SK-MEL-5 (cell line): ENCODE data around the gene NAA15. TPM values are rescaled to one million over a fixed set of nuclear protein-coding genes. Genes with fewer than 3 reads are reported as not detected.
A peak's percentile ranks its signal among the peaks of the same experiment; 100 is the strongest.
"Not testable (repeated sequence)": the region's sequence is repeated elsewhere in the genome, so short reads cannot be mapped to it uniquely, and the experiment has no call there.

Experiments used
- DNase-seq: peaks from one replicate; pipeline ENCODE4 v3.0.0-alpha.2; 2016; ENCODE audit warnings: low read depth, low spot score
- in situ Hi-C: cut with HindIII; loops from 2 replicates; pipeline ENCODE4 v1.10.0; 2016; ENCODE audit warnings: low sequenced_read_pairs, high pct_unique_total_duplicates, low pct_unique_long_range_greater_than_20kb
- total RNA-seq: library from RNA; depleted of rRNA; stranded (reverse); fragments of >200 nt; shearing (Covaris generic); gene quantifications from 2 replicates; pipeline ENCODE4 v1.2.3, GENCODE V29; 2014

NAA15 gene
- total RNA-seq, 1 experiment from 2014 or later: 32.0 TPM

DNA sequence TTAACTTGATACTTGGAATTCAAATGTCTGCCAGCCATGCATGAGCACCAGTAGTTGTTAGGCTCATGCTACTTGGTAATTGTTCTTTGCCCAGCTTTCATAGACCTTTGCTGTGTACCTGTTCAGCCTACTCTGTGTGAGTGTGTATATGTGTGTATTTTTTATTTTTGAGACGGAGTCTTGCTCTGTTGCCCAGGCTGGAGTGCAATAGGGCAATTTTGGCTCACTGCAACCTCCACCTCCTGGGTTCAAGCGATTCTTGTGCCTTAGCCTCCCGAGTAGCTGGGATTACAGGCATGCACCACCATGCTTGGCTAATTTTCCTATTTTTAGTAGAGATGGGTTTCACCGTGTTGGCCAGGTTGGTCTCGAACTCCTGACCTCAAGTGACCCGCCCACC, 21.2 kb downstream of the NAA15 start:
- DNase-seq, in situ Hi-C loops: not testable (repeated sequence)

DNA sequence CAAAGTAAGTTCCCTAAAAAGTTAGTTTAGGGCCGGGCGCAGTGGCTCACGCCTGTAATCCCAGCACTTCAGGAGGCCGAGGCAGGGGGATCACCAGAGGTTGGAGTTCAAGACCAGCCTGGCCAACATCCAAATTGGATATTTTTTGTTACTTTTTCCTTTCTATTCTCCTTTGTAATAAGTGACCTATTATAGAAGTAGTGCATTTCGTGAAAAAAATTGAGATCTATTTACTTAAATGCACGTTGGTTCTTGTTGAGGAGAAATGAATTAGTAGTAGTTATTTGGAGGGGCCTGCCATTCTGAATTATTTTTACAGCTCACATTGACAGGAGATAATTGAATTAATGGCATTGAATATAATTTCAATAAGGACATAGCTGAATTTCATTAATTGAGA, 23.3 kb downstream of the NAA15 start:
- in situ Hi-C loops: no loop called here
- no peak for DNase-seq

DNA sequence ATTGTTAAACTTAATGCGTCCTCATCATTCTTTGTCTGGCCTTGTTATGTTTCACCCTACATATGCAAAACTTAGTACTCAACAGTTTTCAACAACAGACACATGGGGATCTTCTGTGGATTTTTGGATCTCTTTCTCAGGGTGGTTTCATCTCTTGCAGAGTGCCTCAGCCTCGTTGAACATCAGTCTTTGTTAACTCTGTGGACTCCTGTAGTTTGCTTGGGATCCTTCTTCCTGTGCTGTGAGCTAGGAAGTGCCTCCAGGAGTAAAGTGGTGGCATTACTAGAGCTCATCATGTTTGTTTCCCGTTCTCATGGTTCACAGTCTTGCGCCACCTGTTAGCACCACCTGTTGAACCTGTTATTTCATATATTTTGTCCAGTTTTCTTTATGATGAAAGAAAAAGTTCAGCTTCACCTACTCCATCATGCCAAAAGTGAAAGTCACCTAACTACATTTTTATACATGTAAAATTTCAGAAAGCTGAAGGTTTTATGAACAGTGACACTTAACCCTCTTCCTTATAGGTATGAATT, 28.4 kb downstream of the NAA15 start:
- in situ Hi-C loops: no loop called here
- DNase-seq: no peak

DNA sequence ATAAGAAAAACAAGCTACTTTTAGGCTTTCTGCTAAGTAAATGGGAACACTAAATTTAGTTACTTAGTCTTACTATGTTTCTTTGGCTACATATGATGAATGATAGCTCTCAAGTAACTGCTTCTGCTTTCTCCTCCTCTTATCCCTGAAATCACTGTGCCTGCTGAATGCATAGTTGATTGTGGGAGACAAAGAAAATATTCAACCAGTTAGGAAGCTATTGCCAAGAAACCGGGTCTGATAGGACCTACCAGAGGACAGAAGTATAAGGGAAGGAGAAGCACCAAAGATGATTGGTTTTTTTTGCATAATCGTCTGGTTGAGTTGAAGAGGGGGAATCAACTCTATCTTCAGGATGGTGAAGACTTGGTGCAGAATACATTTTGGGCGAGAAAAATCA, 29.0 kb downstream of the NAA15 start:
- in situ Hi-C loops: no loop called here
- DNase-seq: peak; percentile 5

DNA sequence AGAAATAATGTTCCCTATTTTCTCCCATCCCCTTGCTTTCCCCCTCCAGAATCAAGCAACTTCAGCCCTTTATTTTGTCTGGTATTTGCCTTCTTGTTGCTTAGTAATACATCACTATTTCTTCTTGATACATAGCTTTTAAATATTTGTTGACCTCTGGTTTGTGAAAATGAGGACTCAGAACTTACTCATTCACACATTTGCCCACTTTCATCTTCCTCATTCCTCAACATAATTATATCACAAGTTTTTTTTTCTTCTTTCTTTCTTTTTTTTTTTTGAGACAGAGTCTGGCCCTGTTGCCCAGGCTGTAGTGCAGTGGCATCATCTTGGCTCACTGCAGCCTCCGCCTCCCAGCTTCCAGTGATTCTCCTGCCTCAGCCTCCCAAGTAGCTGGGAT, 29.9 kb downstream of the NAA15 start:
- in situ Hi-C loops: no loop called here
- no peak for DNase-seq

DNA sequence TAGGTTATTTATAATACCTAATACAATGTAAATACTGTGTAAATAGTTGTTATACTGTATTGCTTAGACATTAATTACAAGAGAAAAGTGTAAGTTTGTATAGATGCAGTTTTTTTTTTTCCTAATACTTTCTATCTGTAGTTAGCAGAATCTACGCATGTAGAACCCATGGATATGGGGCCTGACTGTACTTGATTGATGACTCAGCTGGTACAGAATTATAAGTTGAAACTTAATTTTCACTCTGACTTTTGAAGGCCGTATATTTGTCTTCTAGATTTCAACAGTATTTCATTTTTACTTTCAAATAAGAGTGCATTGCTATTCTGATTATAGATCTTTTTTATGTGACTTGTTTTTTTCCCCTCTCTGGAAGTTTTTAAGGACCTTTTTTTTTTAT, 31.7 kb downstream of the NAA15 start:
- in situ Hi-C loops: no loop called here

DNA sequence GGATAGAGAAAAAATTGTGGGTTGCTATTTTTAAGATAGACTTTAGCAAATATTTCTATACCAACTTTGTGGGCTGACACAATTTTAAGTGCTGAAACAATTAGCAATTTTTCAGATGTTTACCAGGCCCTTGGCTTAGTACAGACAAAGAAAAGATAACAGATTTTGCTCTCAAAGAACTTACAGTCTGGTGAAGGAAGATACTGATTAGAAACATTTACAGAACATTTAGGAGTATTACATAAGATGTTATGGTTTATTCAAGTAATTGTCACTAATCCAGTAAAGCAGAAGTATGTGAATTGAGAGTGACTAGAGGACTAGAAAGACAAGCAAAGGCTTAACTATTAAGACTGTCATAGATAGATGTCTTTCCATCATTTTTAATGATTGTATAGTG, 36.3 kb downstream of the NAA15 start:
- in situ Hi-C loops: no loop called here
- no peak for DNase-seq

More for the DNA sequence above, 31.7 kb downstream of the NAA15 start:
- no peak for DNase-seq

DNA sequence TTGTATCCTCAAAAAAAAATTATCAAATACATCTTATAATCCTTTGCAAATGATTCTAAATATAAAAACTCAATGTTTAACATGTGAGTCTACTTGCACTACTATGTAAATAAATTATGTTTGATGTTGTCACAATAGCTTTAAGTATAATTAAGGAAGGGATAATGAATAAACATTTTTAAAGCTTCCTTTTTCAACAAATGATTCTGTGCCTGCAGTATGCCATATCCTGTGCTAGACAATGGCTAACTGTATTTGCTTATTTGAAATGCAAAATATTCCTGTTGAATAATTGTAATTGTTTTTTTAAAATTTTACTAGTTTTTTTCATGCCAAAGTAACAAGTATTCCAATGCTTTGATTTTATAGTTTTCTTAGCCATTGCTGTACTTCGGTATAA, 60.0 kb downstream of the NAA15 start:
- in situ Hi-C loops: no loop called here
- no peak for DNase-seq

DNA sequence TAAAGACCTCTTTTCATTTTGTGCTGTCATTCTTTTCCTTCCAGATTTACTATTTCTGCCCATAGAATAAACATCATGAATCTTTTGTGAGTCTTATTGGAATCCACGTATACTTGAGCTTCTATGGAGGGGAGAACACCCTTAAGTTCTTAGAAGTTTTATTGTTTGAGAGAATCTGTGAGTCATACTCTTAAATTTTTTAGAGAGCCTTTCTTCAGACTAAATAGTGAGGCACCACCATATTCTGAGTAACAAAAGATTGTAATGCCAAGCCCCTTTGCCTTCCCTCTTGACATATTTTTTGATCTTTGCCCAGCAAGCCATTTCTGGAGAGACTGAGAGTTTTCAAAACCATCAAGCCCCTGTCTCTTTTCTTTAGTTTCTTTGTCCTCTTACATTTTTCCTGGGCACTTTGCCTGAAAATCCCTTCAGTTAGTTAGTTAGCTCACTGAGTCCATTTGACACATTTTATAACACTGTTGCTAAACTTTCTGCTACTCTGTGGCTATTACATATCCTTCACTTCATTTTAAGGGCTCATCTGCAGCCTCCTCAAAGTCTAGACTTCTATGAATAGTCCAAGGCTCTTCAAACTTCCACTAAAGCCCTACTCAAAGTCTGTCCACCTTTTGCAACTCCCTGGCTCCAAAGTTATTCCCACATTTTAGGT, 66.3 kb downstream of the NAA15 start:
- DNase-seq: peak; percentile 4
- in situ Hi-C loops: no loop called here

DNA sequence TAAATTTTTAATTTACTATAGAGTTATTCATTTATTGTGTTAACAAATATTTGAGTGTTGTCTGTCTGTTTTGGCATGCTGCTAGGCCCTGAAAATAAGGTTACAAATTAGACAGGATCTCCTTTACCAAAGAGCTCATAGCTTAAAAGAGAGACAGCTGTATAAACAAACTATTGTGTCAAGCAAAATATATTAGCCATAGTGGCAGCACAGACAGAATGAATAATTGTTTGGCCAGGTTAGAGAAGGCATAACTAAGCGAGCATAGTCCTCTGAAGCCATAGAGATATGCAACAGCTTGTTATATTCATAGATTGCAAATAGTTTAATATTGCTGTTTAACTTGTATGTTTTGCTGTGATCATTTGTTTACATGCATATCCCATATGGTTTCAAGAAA, 67.7 kb downstream of the NAA15 start:
- in situ Hi-C loops: no loop called here

DNA sequence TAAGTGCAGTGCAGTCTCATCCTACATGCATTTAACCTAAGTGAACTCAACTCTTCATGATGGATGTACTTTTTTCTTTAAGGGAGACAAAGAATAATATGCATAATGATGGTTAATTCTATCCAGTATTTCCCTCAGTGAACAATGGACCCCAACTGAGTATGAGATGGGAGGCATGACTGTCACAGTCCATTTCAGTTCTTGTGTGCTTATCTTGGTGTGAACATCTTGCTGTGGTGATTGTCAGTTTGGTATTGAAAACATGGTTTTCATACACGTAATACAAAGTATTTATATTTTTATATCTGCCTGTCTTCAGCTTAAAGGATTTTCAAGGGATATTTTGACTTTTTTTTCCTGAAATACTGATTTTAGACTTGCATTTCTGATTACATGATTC, 72.9 kb downstream of the NAA15 start:
- no peak for DNase-seq
- in situ Hi-C loops: no loop called here

More for the DNA sequence above, 67.7 kb downstream of the NAA15 start:
- no peak for DNase-seq

DNA sequence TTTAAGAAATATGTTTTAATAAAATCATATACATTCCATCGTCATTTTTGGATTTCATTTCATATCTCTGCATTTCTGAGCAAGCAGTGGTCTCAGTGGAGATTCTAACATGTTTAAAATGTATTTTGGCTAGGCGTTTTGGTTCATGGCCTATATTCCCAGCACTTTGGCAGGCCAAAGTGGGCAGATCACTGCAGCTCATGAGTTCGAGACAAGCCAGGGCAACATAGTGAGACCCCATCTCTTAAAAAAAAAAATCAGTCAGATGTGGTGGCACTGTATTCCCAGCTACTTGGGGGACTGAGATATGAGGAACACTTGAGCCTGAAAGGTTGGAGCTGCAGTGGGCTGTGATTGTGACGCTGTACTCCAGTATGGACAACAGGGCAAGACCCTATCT, 85.1 kb downstream of the NAA15 start:
- DNase-seq: no peak
- in situ Hi-C loops: no loop called here

DNA sequence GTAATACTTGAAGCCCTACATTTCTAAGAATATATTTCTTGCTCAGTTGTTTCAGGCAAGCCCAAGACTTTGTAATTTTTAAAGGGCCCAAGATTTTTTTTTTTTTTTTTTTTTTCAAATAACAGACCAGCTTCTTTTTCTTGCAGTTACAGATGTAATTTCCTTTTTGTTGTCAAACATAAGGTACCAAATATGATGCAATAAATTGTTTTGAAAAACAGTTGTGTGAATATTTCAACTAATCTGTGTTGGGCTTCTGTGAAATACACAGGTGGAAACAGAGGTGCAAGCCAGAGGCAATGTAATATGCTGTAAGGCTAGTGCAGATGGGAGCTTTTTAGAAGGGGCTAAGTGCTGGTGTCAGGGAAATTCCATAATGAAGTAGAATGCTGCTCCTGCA, 87.8 kb downstream of the NAA15 start:
- no peak for DNase-seq
- in situ Hi-C loops: no loop called here

DNA sequence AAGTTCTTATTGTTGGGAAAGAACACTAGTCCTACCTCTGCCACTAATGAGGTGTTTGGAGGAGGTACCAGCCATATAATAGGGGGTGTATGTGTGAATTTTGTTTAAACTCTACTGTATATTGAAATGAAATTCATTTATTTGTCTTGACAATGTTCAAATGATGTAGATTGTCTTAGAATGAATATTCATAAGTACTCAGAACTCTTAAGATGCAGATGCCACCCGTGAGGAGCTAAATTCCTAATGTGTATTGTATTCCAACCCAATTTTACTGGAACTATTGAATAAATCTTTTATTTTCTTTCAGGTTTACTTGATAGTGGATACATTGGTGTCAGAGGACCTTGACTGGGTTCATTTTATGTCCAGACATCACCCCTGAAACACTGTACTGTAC, 88.7 kb downstream of the NAA15 start:
- in situ Hi-C loops: no loop called here

DNA sequence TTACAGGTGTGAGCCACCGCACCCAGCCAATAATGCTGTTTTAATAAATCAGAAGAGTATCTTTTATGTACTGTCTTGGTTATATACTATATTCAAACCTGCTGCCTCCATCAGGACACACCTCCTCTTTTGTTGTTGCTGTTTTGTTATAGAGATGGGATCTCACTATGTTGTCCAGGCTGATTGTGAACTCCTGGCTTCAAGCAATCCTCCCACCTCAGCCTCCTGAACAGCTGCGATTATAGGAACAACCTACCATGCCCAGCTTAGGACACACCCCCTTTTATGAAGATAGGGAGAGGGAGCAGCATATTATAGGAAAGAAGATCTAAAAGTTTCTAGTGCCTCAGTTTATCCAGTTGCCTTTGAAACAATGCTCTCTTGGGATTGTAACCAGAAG, 90.4 kb downstream of the NAA15 start:
- in situ Hi-C loops: no loop called here
- DNase-seq: no peak

More for the DNA sequence above, 88.7 kb downstream of the NAA15 start:
- DNase-seq: no peak

DNA sequence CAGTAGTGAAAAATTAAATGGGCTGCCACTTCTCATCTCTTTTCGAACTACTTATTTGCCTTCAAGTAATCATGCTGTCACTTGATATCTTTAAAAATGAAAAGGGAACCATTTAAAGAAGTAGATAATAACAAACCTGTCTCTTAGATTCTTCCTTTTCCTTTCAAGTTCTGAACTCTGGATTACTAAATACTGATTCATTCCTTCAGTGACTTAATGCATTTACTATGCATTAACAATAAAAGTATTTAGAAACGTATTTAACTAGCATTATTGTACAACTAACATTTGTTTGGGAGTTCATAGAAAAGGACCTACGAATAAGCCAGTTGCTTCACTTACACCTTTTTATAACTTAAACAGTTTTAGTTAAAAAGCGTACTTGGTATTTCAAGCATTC, 91.5 kb downstream of the NAA15 start:
- DNase-seq: no peak
- in situ Hi-C loops: no loop called here

DNA sequence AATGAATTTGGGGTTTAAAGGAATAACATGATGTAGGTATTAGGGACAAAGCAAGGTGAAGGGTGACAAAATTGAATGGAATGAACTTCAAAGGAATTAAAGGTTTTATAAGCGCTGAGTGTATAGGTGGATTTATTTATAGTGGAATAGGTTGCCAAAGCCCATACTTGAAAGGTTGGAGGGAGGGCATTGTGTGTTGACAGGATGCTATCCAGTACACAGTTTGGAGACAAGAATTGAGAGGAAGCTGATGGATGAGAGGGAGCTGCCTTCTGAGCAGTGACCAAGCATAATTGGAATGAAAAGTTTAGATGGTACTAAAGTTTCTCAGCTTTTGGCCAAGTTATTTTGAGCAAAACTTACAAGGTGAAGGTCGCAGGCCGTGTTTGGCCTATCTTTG, 100.1 kb downstream of the NAA15 start:
- DNase-seq: no peak
- in situ Hi-C loops: no loop called here

DNA sequence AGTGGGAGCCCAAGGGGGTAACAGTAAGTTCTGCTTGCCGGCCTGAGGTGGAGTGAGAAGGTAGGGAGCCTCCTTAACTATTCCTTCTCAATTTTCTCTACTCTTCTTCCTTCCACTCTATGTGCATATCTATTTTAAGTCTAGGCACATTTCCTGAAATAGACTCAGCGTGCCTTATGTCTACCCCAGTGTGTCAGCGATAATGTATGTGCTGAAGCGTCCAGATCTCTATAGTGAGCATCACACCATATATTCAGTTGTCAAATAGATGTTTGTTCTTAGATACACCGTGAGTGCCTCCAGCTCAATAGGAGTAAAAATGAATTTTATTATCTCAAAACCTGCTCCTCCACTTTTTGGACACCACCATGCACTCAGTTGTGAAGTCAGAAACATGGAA, 101.1 kb downstream of the NAA15 start:
- DNase-seq: no peak
- in situ Hi-C loops: no loop called here

DNA sequence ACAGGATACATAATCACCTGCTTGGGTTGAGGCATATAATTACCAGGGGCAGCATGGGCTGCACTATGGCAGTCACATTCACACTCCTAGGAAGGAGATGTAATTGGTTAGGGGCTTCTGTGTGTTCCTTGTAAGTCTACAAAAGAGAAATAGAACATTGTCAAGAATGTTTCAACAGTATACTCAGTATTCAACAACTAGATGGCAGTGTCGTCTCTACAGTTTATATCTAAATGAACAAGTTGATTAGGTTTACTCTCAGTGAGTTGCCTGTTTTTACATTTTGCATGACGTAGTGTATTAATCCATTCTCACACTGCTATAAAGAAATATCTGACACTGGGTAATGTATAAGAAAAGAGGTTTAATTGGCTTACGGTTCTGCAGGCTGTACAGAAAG, 102.2 kb downstream of the NAA15 start:
- DNase-seq: peak; percentile 60
- in situ Hi-C loops: no loop called here

DNA sequence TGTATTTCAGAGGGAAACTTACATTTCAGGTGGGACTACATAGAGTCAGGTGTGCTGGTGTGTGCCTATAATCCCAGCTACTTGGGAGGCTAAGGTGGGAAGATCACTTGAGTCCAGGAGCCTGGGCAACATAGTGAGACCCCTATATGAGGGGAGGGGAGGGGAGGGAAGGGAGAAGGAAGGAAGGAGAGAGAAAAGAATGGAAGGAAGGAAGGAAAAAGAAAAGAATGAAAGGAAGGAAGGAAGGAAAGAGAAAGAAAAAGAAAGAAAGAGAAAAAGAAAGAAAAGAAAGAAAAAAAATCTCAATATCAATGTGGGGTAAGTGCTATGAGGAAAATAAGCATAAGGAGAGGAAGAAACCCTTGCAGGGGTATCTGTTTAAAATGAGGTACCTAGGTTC, 109.0 kb downstream of the NAA15 start:
- no peak for DNase-seq
- in situ Hi-C loops: no loop called here
